Activated CD4-positive, alpha-beta T cell treated with anti-CD3 and anti-CD28 coated beads, Interleukin-2, amount 50 U/mL, for 16 hours (primary cell): ENCODE results near the gene LIMA1.
"Not testable (repeated sequence)": the region's sequence is repeated elsewhere in the genome, so short reads cannot be mapped to it uniquely, and the experiment has no call there.

Experiments used
- DNase-seq: peaks from one replicate; pipeline ENCODE4 v3.0.0-alpha.2; 2020

LIMA1 gene

DNA sequence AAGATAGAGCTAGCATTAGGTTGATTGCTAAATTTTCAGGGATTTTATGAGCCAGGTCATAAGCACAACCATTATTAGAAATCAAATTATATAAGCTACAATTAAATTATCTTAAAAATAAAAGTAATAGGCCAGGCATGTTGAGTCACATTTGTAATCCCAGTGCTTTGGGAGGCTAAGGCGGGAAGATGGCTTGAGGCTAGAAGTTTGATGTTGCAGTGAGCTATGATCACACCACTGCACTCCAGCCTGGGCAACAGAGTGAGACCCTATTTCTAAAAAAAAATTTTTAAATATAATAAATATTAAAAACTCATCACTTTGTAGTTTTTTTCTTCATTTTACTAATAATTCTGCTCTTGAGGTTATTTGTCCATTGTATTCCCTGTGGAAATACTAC is 1.9 kb upstream of the LIMA1 start:
- no peak for DNase-seq

GRCh38 chr12:50282721-50283228 is 545 bp downstream of the LIMA1 start:
- no peak for DNase-seq

DNA sequence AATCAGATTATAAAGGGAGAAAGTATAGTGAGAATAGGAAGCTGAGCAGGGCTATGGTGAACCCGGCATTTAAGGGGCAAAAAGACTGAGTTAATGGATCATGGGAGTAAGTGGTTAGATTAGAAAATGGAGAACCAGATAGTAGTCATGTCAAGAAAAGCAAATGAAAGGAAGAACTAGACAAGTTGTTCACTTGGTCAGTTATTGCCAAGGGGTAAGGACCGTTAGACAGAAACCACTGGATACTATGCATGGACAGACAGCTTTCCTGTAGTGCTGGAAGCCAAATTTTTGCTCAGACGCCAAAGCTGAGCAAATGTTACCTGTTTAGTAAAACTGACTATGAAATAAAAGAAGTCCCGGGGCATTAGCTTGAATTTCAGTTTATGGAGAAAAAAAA is 3.8 kb downstream of the LIMA1 start:
- DNase-seq = no peak

DNA sequence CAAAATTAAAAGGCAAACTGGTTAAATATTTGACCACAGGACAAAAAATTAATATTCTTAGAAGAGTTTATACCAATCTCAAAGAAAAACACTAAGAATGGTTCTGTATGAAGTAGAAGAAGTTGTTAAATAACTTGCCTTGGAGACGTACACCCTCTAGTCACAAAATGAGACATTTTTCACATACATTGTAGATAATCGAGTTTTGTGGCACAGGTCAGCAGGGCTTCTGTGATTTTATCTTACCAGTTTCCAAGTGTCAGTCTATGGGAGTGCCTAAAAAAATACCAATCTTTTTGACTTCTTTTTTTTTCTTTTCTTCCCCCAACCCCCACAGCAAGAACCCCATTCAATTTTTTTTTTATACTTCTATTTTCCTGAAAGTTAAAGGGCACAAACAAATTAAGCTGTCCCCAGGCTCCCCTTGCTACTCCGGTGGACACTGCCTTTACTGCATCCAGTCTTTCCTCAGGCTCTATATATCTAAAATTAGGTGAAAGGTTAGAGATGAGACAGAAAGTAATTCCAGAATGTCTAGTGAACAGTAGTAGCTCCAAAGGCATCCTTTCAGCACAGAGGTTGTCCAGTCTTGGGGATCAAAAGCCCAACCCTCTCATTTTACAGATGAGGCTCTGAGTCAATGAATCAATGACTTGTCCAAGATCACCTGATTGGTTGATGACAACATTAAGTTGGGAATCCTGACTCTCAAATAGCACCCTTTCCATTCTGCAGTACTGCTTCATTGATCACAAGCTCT is 6.2 kb downstream of the LIMA1 start:
- no peak for DNase-seq

- DNase-seq = no peak
These were observed 7.3 kb downstream of the LIMA1 start for GRCh38 chr12:50276068-50276467.

DNA sequence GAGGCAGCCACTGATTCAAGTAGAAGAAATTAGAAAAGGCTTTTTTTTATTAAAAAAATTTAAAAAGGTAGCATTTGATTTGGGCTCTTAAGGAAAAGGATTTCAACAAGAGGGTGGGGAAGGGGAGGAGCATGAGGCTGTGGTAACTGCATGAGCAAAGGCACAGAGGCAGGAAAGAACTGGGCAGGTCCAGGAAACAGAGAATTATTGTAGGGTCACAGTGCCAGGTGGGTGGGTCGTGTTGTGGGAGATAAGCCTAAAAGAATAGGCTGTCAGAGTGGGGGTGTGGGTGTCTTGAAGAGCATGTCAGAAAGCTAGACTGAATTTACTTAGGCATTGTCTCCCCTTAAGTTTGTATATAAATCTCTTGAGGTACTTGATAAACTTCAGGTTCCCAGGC is 7.8 kb downstream of the LIMA1 start:
- no peak for DNase-seq

DNA sequence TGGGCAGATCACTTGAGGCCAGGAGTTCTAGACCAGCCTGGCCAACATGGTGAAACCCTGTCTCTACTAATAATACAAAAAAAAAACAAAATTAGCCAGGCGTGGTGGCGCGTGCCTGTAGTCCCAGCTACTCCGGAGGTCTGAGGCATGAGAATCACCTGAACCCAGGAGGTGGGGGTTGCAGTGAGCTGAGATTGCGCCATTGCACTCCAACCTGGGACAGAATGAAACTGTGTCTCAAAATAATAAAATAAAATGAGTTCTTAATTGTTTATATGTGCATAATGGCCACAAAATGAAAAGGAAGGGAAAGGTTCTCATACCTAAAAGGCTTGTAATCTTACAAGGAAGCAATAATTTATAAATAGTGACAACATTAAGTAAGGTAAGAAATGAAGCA is 8.2 kb downstream of the LIMA1 start:
- DNase-seq = not testable (repeated sequence)

GRCh38 chr12:50271724-50272247 is 11.5 kb downstream of the LIMA1 start:
- no peak for DNase-seq

DNA sequence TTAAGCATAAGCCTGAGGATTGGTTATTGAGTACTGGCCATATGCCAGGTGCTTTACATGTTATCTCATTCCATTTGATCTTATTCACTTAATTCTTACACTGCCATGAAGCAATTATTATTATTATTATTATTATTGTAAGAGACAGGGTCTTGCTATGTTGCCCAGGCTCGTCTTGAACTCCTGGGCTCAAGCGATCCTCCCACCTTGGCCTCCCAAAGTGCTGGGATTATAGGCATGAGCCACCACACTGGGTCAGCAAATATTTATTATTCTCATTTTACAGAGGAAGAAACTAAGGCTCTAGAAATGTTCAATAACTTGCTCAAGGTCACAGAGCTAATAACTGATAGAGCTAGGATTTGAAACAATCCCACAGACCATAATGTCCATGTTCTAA is 14.8 kb downstream of the LIMA1 start:
- no peak for DNase-seq

DNA sequence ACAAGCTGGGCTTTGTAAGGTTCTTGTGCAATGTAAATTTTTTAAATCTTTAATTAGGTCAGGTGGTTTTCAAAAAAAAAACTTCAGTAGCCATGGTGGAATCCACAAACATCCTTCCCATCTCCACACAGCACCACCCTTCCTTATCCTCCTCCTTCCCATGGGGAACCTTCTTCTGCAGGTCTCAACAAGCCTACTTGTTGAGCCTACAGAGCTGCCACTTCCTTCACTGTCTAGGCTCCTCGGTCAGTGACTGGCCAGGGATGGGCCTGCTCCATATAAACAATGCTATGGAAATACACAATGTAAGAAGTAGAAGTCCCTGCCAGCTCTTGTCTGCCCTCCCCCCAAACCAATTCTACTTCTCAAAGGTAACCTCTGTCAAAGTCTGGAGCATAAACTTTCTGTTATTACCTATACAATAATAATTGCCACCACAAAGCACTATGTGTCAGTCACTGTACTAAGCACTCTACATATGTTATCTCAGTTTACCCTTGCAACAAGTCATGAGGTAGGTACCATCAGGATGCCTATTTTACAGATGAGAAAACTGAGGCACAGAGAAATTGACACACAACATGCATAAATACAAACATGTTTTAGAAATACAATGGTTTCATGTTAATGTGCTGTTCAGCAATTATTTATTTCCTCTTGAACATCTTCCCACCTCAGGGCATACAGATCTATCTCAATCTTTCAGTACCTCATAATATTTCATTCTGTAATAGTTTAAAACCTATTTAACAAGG is 17.4 kb downstream of the LIMA1 start:
- DNase-seq = no peak

DNA sequence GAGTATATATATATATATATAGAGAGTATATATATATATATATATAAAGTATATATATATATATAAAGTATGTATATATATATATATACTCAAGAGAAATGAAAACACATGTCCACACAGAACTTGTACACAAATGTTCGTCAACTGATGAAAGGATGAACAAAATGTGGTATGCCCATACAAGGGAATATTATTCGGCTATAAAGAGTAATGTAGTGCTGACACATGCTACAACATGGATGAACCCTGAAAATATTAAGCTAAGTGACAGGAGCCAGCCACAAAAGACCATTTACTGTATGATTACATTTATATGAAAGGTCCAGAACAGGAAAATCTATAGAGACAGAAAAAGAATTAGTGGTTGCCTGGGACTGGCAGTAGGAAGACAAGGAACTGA is 19.5 kb downstream of the LIMA1 start:
- no peak for DNase-seq

GRCh38 chr12:50261654-50262053 is 21.7 kb downstream of the LIMA1 start:
- DNase-seq = no peak

- DNase-seq = no peak
These were observed 25.2 kb downstream of the LIMA1 start for GRCh38 chr12:50258167-50258551.

DNA sequence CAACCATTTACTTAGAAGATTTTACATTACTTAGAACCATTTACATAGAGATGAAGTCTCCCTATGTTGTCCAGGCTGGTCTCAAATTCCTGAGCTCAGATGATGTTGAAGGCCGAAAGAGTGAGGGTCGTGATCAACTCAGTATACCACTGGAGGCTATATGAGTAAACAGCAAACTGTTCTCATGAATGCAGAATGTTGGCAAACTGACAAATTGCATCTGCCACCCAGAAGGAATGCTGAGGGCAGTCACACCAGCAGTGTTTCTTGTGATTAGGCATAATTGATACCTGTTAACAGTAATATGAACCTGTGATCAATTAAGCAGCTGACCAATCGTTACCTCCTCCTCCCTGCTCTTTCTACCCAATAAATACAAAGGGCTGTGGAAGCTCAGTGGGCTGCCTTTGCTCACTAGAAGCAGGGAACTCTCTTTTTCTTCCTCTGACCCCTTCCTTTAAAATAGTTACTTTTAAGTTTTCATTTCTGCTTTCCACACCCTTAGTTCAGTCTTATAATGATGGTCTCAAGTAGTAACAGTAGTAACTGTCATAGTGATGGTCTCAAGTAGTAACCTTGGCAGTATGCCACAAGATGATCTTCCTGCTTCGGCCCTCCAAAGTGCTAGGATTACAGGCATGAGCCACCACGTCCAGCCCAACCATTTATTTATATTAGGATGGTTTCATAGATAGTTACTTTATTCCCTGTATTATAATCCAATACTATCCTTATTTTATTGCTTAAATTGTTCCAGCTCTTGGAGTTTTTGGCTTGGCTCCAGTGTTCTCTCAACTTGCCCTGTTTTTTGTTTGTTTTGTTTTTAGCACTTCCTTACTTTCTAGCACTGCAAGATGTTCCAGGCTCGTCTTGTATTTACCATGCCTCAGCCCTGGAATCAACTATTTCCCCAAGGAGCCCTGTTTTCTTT is 25.8 kb downstream of the LIMA1 start:
- no peak for DNase-seq

- DNase-seq = no peak
These were observed 26.6 kb downstream of the LIMA1 start for GRCh38 chr12:50256761-50257160.

- no peak for DNase-seq
These were observed 30.2 kb downstream of the LIMA1 start for GRCh38 chr12:50252977-50253602.

DNA sequence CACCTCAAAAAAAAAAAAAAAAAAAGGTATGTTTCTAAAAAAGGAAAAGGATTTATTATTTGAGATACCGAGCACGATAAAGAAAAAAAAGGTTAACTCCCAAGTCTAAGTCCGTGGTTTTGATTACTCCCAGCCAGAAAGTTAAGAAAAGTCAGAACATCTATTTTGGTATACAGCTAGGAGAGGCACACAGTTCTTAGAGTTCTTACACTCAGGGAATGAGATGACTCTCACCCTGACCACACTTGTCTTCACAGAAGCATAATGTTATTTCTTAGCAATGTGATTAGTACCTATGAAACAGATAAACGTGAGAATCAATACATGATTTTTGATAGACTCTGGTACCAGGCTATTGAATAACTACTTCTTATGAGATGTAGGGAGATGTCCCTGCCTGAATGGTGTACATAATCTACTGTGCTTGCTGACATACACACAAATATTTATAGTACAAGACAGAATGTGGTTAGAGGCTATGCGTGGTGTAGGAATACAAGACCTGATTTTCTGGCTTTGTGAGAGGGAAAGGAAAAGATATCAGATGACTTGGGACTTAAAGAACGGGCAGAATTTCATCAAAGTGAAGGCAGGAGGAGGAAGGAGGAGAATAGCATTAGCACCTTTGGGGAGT is 31.6 kb downstream of the LIMA1 start:
- peak; percentile 81 for DNase-seq

- DNase-seq = peak; percentile 62
These were observed 33.7 kb downstream of the LIMA1 start for GRCh38 chr12:50249464-50250182.

GRCh38 chr12:50248883-50249282 is 34.4 kb downstream of the LIMA1 start:
- DNase-seq = no peak

- DNase-seq = no peak
These were observed 34.9 kb downstream of the LIMA1 start for GRCh38 chr12:50248411-50248810.

GRCh38 chr12:50247665-50248064 is 35.7 kb downstream of the LIMA1 start:
- not testable (repeated sequence) for DNase-seq
